Spleen (tissue), 7 donors: ENCODE data around the gene FADS2.

ENCODE experiments used
- CTCF ChIP-seq, 11 experiments: fragments of 200-600 bp in 7 of 11; fragments of 450-650 bp in 4 of 11; sonication (generic) in 4 of 11; IDR thresholded peaks in 8 of 11; conservative IDR thresholded peaks in 3 of 11; 1 replicate in 7 of 11; 2 replicates in 4 of 11; pipeline versions ENCODE4 v1.4.0 to v1.8.0; 2016 to 2021; ENCODE audit warnings: antibody characterized with exemption in 11 of 11, inconsistent platforms in 4 of 11, mild to moderate bottlenecking in 1 of 11
- POLR2A ChIP-seq, 3 donors: fragments of 450-650 bp; IDR thresholded peaks; one replicate each; pipeline ENCODE4 v1.5.1; 2017; ENCODE audit warnings: antibody characterized with exemption in 3 of 3, mild to moderate bottlenecking in 1 of 3
- donor health status: DM: no; HTN: no; CAD: no; lungs with moderate emphysema.
- donor health status: DM: no; HTN: no; CAD: no.
- donor health status: DM: no; HTN: no; CAD: no.

DNA sequence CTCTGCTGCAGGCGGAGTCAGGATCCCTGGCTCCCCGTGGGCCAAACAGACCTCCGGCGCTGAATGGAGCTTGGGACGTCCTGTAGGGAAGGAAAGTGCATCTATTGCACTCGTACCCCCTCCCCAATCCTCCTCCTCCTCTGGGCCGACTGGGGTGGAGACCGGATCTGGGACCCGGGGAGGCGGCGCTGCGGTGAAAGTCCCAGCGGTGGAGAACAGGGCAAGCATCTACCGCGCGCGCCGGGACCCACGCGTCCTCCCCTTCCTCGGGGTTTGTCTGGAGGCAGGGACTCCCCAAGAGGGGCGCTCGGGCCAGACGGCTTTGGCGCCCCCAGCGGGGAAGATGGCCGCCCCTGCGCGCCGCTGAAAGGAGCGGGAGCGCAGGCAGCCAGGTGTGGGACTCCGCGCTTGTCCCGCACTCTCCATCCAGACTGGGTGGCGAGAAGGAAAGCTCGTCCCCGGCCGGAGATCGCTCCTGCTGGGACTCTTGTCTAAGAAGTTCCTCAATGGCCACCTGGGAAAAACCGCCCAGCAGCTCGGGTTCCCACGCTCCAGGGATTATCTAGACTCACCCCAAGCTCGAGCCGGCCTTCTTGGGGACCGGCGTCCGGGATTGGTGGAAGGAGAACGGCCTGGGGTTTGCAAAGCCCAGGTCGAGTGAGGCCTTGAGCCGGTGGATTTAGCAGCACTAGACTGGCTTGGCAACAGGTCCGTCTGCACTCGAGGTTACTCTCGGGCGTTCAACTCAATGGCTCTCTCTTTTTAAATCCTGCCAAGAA is 718 bp downstream of the FADS2 start:
- TF ChIP-seq CTCF (IDR thresholded peaks at IDR 0.05 in 8 of 11, conservative IDR thresholded peaks at IDR 0.05 in 3 of 11) (peak in 6 of 11 experiments; percentile 17 to 68 (median 46)), POLR2A (IDR thresholded peaks at IDR 0.05) (no peak)
